SK-N-SH (cell line): ENCODE data around the gene PAPOLB. TPM values are rescaled to one million over a fixed set of nuclear protein-coding genes. Genes with fewer than 3 reads are reported as not detected.
"Not testable (repeated sequence)": the region's sequence is repeated elsewhere in the genome, so short reads cannot be mapped to it uniquely, and the experiment has no call there.

ENCODE experiments used
- CTCF ChIA-PET: fragments of 300-600, 350-600 bp; formaldehyde crosslinking; extraction: SDS; loops from one replicate; lab custom pipeline; 2021; lab: Yijun Ruan, JAX
- POLR2A ChIA-PET: fragments of 350-600 bp; sonication (Branson Sonifier 250); formaldehyde crosslinking; extraction: SDS; loops from one replicate; lab custom pipeline; 2020; ENCODE audit warnings: antibody characterized with exemption, inconsistent platforms; lab: Yijun Ruan, JAX
- DNase-seq: peaks from one replicate; pipeline ENCODE4 v3.0.0; 2012
- H2AFZ ChIP-seq: fragments of 200-600 bp; sonication (generic); 2 replicates; pipeline ENCODE4 v1.8.1; 2016; ENCODE audit warnings: antibody characterized with exemption, mild to moderate bottlenecking, low read depth
- H3F3A ChIP-seq: fragments of 200-600 bp; sonication (generic); replicated peaks from 2 replicates; pipeline ENCODE3; 2016; ENCODE audit warnings: antibody characterized with exemption, mild to moderate bottlenecking; ENCODE audit not compliant: insufficient read depth
- H3K27ac ChIP-seq, 2 experiments: fragments of 200-500 bp in 1 of 2; fragments of 200-600 bp in 1 of 2; sonication (Bioruptor generic) in 1 of 2; sonication (generic), shearing (Covaris generic) in 1 of 2; 2 replicates each; pipeline versions ENCODE4 v1.5.1 to v1.6.1; 2014 to 2016; ENCODE audit warnings: low read depth in 2 of 2, inconsistent platforms in 1 of 2, low read length in 1 of 2, mild to moderate bottlenecking in 1 of 2, mixed read lengths in 1 of 2
- H3K27me3 ChIP-seq: fragments of 200-600 bp; sonication (generic), shearing (Covaris generic); 2 replicates; pipeline ENCODE4 v1.6.1; 2016; ENCODE audit warnings: mixed run types; ENCODE audit not compliant: insufficient read depth
- H3K36me3 ChIP-seq, 2 experiments: fragments of 200-500 bp in 1 of 2; fragments of 200-600 bp in 1 of 2; sonication (Bioruptor generic) in 1 of 2; sonication (generic) in 1 of 2; replicated peaks in 1 of 2; 2 replicates each; pipeline versions ENCODE3 to v1.5.1; 2014 to 2016; ENCODE audit warnings: low read length in 1 of 2, mild to moderate bottlenecking in 1 of 2; ENCODE audit not compliant: insufficient read depth in 2 of 2, control insufficient read depth in 1 of 2
- H3K4me1 ChIP-seq, 2 experiments: fragments of 200-500 bp in 1 of 2; fragments of 200-600 bp in 1 of 2; sonication (Bioruptor generic) in 1 of 2; sonication (generic), shearing (Covaris generic) in 1 of 2; 2 replicates each; pipeline versions ENCODE4 v1.5.1 to v1.6.1; 2014 to 2016; ENCODE audit warnings: low read depth in 1 of 2, low read length in 1 of 2, mixed run types in 1 of 2; ENCODE audit not compliant: insufficient read depth in 2 of 2, control insufficient read depth in 1 of 2
- H3K4me2 ChIP-seq: fragments of 200-600 bp; sonication (generic), shearing (Covaris generic); 2 replicates; pipeline ENCODE4 v1.6.1; 2017; ENCODE audit warnings: mixed run types
- H3K4me3 ChIP-seq, 2 experiments: fragments of 200-500 bp in 1 of 2; fragments of 200-600 bp in 1 of 2; sonication (Bioruptor generic) in 1 of 2; sonication (generic), shearing (Covaris generic) in 1 of 2; 2 replicates each; pipeline versions ENCODE4 v1.5.1 to v1.8.1; 2014 to 2016; ENCODE audit warnings: low read depth in 2 of 2, inconsistent platforms in 1 of 2, low read length in 1 of 2, mild to moderate bottlenecking in 1 of 2, mixed read lengths in 1 of 2, moderate library complexity in 1 of 2
- H3K79me2 ChIP-seq: fragments of 200-600 bp; sonication (generic); 2 replicates; pipeline ENCODE4 v1.8.1; 2017; ENCODE audit warnings: mild to moderate bottlenecking; ENCODE audit not compliant: insufficient read depth
- H3K9ac ChIP-seq: fragments of 200-600 bp; sonication (generic); 2 replicates; pipeline ENCODE4 v1.6.1; 2017; ENCODE audit warnings: mixed run types
- H3K9me2 ChIP-seq: fragments of 200-600 bp; sonication (generic); 2 replicates; pipeline ENCODE4 v1.6.1; 2017; ENCODE audit warnings: mixed run types
- H3K9me3 ChIP-seq: fragments of 200-600 bp; sonication (generic); 2 replicates; pipeline ENCODE4 v1.6.1; 2017; ENCODE audit warnings: mixed run types, mild to moderate bottlenecking, moderate library complexity
- H4K20me1 ChIP-seq: fragments of 200-600 bp; sonication (generic); 2 replicates; pipeline ENCODE4 v1.6.1; 2017; ENCODE audit warnings: mild to moderate bottlenecking, mixed run types; ENCODE audit not compliant: insufficient read depth
- ELF1 ChIP-seq: IDR thresholded peaks from 2 replicates; pipeline ENCODE4 v1.4.0; 2012
- EP300 ChIP-seq, 2 experiments: IDR thresholded peaks; 2 replicates each; pipeline versions ENCODE4 v1.4.0 to v1.6.1; 2012; ENCODE audit warnings: borderline replicate concordance in 1 of 2, low read depth in 1 of 2, low read length in 1 of 2
- EZH2phosphoT487 ChIP-seq: fragments of 200-600 bp; sonication (generic); IDR thresholded peaks from 2 replicates; pipeline ENCODE4 v1.6.1; 2017; ENCODE audit warnings: low read depth, mixed run types, mild to moderate bottlenecking, antibody characterized with exemption, moderate library complexity, borderline replicate concordance
- FOXJ3 ChIP-seq: sonication (generic); formaldehyde crosslinking; IDR thresholded peaks from 2 replicates; pipeline ENCODE4 v1.5.1; 2020; ENCODE audit warnings: mild to moderate bottlenecking, missing genetic modification reagents
- FOXM1 ChIP-seq: IDR thresholded peaks from 2 replicates; pipeline ENCODE4 v1.4.0; 2012; ENCODE audit warnings: low read depth, mild to moderate bottlenecking
- GABPA ChIP-seq: IDR thresholded peaks from 2 replicates; pipeline ENCODE4 v1.4.0; 2012; ENCODE audit warnings: low read depth, mild to moderate bottlenecking
- GATA2 ChIP-seq: sonication (generic); formaldehyde crosslinking; IDR thresholded peaks from 2 replicates; pipeline ENCODE4 v1.5.0; 2020; ENCODE audit warnings: mild to moderate bottlenecking, missing genetic modification reagents
- JUND ChIP-seq: IDR thresholded peaks from 2 replicates; pipeline ENCODE4 v1.4.0; 2012
- MEF2A ChIP-seq: IDR thresholded peaks from 2 replicates; pipeline ENCODE4 v1.4.0; 2012; ENCODE audit warnings: low read depth, borderline replicate concordance
- MXI1 ChIP-seq: IDR thresholded peaks from 2 replicates; pipeline ENCODE4 v1.6.1; 2012; ENCODE audit warnings: mild to moderate bottlenecking, low read depth, low read length, improper control_type of control experiment
- NRF1 ChIP-seq: IDR thresholded peaks from 2 replicates; pipeline ENCODE4 v1.6.1; 2012; ENCODE audit warnings: low read depth, mild to moderate bottlenecking, low read length
- RCOR1 ChIP-seq: fragments of 150-350 bp; IDR thresholded peaks from 2 replicates; pipeline ENCODE4 v1.6.1; 2017; ENCODE audit warnings: antibody characterized with exemption, low read length
- RFX5 ChIP-seq: IDR thresholded peaks from 2 replicates; pipeline ENCODE4 v1.6.1; 2012; ENCODE audit warnings: mild to moderate bottlenecking, improper control_type of control experiment, low read length
- SIN3A ChIP-seq: IDR thresholded peaks from 2 replicates; pipeline ENCODE4 v1.6.1; 2012; ENCODE audit warnings: low read depth, mild to moderate bottlenecking, low read length, moderate library complexity, borderline replicate concordance
- SMC3 ChIP-seq: IDR thresholded peaks from 2 replicates; pipeline ENCODE4 v1.6.1; 2012; ENCODE audit warnings: low read depth, low read length, improper control_type of control experiment
- TAF1 ChIP-seq: IDR thresholded peaks from 2 replicates; pipeline ENCODE4 v1.6.1; 2012; ENCODE audit warnings: low read depth, mild to moderate bottlenecking, low read length, moderate library complexity, borderline replicate concordance
- TCF12 ChIP-seq: IDR thresholded peaks from 2 replicates; pipeline ENCODE4 v1.4.0; 2012
- TEAD4 ChIP-seq: IDR thresholded peaks from 2 replicates; pipeline ENCODE4 v1.4.0; 2012; ENCODE audit warnings: mild to moderate bottlenecking, borderline replicate concordance; ENCODE audit not compliant: insufficient read depth
- YY1 ChIP-seq: IDR thresholded peaks from 2 replicates; pipeline ENCODE4 v1.4.0; 2012; ENCODE audit warnings: low read depth, mild to moderate bottlenecking
- WGBS: methylation state at CpG from one replicate; pipeline ENCODE4 v1.1.6; 2017; ENCODE audit warnings: low lambda C conversion rate; 5-methylcytosine and 5-hydroxymethylcytosine counted together
- polyA plus RNA-seq, 3 experiments: library from polyadenylated mRNA; depleted of rRNA; stranded (reverse); fragments of >200 nt; gene quantifications; 2 replicates each; pipeline ENCODE4 v1.2.3, GENCODE V29; 2012
- TF ChIP-seq, protein P1 (sequence below): fragments of 200-600 bp; sonication (generic); IDR thresholded peaks from 2 replicates; pipeline ENCODE4 v1.6.1; 2017; ENCODE audit warnings: antibody characterized with exemption, mild to moderate bottlenecking, moderate library complexity
- TF ChIP-seq, protein P2 (sequence below): fragments of 150-350 bp; IDR thresholded peaks from 2 replicates; pipeline ENCODE4 v1.6.1; 2016; ENCODE audit warnings: mild to moderate bottlenecking, low read depth, low read length

PAPOLB gene
- polyA plus RNA-seq, 1 of the 3 experiments (the other 2 are of a cell fraction): not detected

DNA sequence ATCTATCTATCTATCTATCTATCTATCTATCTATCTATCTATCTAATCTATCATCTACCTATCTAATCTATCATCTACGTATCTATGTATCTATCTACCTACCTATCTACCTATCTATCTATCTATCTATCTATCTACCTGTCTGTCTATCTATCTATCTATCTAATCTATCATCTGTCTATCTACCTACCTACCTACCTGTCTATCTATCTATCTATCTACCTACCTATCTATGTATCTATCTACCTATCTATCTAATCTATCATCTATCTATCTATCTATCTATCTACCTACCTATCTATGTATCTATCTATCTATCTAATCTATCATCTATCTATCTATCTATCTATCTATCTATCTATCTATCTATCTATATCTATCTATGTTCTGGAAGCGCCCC, 29.7 kb upstream of the PAPOLB start:
- not testable (repeated sequence) for H3K27ac ChIP-seq, H3K9me2 ChIP-seq, H3K79me2 ChIP-seq, H3K4me1 ChIP-seq, H2AFZ ChIP-seq, H3K9me3 ChIP-seq, H3K27me3 ChIP-seq, H3F3A ChIP-seq, H3K4me2 ChIP-seq, H3K9ac ChIP-seq, H4K20me1 ChIP-seq, H3K36me3 ChIP-seq, H3K4me3 ChIP-seq, DNase-seq
- WGBS: 32% methylated on average over 2 of the region's 2 CpGs
- CTCF ChIA-PET: interaction anchor here (0.6 to 2.3 kb wide), 4 partner anchors 8 to 93 kb away, joined by 4 to 16 read pairs (median 6); partner anchors contain the start of gene RADIL
- POLR2A ChIA-PET: interaction anchor here (0.7 kb wide), 1 partner anchor 1438 kb away, joined by 3 read pairs; no protein-coding TSS in a partner anchor

DNA sequence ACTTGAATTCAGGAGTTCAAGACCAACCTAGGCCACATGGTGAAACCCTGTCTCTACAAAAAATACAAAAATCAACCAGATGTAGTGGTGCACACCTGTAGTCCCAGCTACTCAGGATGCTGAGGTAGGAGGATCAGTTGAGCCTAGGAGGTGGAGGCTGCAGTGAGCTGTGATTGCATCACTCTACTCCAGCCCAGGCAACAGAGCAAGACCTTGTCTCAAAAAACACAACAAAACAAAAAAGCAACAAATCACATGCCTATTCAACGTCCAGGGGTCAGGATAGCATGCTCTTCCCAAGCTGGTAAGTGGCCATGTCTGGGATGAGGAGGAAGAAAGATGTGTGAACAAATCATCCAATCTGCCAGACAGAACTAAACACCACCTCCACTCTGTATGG, 27.9 kb upstream of the PAPOLB start:
- no peaks in the 10 kb centered on the region for H4K20me1 ChIP-seq
- no peaks in the 10 kb centered on the region for H3F3A ChIP-seq
- no peak for DNase-seq
- 13% methylated on average over 1 of the region's 1 CpG for WGBS
- H3K9me3 ChIP-seq: no peaks in the 10 kb centered on the region
- CTCF ChIA-PET: interaction anchor here (1.1 to 3.9 kb wide), 4 partner anchors 9 to 60 kb away, joined by 3 to 25 read pairs (median 14); no protein-coding TSS in a partner anchor
- H2AFZ ChIP-seq: no peak overlapping the region
- no peak overlapping the region for H3K4me3 ChIP-seq
- POLR2A ChIA-PET: no interaction called here
- no peak overlapping the region for H3K4me2 ChIP-seq
- H3K9ac ChIP-seq: no peak overlapping the region
- H3K27me3 ChIP-seq: no peaks in the 10 kb centered on the region
- H3K36me3 ChIP-seq: no peaks in the 10 kb centered on the region
- H3K79me2 ChIP-seq: no peaks in the 10 kb centered on the region
- no peaks in the 10 kb centered on the region for H3K4me1 ChIP-seq
- H3K27ac ChIP-seq: no peak overlapping the region
- no peaks in the 10 kb centered on the region for H3K9me2 ChIP-seq
- TF ChIP-seq FOXJ3 (no peak), TAF1 (no peak), ELF1 (no peak), GATA2 (CRISPR knock-in tag) (no peak)
- TF ChIP-seq, protein P1, sequence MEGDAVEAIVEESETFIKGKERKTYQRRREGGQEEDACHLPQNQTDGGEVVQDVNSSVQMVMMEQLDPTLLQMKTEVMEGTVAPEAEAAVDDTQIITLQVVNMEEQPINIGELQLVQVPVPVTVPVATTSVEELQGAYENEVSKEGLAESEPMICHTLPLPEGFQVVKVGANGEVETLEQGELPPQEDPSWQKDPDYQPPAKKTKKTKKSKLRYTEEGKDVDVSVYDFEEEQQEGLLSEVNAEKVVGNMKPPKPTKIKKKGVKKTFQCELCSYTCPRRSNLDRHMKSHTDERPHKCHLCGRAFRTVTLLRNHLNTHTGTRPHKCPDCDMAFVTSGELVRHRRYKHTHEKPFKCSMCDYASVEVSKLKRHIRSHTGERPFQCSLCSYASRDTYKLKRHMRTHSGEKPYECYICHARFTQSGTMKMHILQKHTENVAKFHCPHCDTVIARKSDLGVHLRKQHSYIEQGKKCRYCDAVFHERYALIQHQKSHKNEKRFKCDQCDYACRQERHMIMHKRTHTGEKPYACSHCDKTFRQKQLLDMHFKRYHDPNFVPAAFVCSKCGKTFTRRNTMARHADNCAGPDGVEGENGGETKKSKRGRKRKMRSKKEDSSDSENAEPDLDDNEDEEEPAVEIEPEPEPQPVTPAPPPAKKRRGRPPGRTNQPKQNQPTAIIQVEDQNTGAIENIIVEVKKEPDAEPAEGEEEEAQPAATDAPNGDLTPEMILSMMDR: no peak

DNA sequence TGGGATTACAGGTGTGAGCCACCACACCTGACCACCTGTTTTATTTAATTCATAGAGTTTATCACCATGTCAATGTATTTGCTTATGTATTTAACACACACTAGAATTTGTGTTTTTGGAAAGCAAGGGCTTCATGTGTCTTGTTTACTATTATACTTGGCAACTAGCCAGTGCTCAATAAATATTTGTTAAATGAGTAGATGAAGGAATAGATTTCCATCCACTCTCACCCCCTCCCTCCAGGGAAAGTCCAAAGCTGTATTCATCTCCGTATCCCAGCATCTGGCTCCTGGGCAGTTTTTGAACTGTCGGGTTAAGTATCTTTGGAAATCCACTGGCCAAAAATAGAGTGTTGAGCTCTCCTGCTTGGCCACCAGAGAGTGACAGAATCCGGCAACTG, 26.3 kb upstream of the PAPOLB start:
- ChIA-PET POLR2A (no interaction called here), CTCF (interaction anchor here (1.1 to 3.9 kb wide), 7 partner anchors 22 to 212 kb away, joined by 3 to 25 read pairs (median 5); no protein-coding TSS in a partner anchor)
- H2AFZ ChIP-seq: no peak overlapping the region
- WGBS: 50% methylated on average over 3 of the region's 3 CpGs
- no peaks in the 10 kb centered on the region for H3K4me1 ChIP-seq
- H3F3A ChIP-seq: no peaks in the 10 kb centered on the region
- no peak overlapping the region for H3K27ac ChIP-seq
- no peaks in the 10 kb centered on the region for H3K27me3 ChIP-seq
- no peaks in the 10 kb centered on the region for H3K79me2 ChIP-seq
- no peak for DNase-seq
- no peak overlapping the region for H3K4me3 ChIP-seq
- no peaks in the 10 kb centered on the region for H4K20me1 ChIP-seq
- H3K36me3 ChIP-seq: no peaks in the 10 kb centered on the region
- no peak overlapping the region for H3K9ac ChIP-seq
- no peak overlapping the region for H3K4me2 ChIP-seq
- H3K9me2 ChIP-seq: no peaks in the 10 kb centered on the region
- H3K9me3 ChIP-seq: no peaks in the 10 kb centered on the region
- TF ChIP-seq EZH2phosphoT487 (no peak), YY1 (no peak), ELF1 (no peak), GABPA (no peak), TCF12 (no peak), SIN3A (no peak), MEF2A (no peak), JUND (no peak), RCOR1 (no peak), FOXM1 (no peak), TEAD4 (no peak), MXI1 (no peak), NRF1 (no peak), SMC3 (no peak), RFX5 (no peak), EP300 (IDR thresholded peaks at IDR 0.05; ENCODE audit: borderline replicate concordance in 1 of 2, low read depth in 1 of 2, low read length in 1 of 2) (no peak), GATA2 (CRISPR knock-in tag) (no peak)
- TF ChIP-seq, protein P2, sequence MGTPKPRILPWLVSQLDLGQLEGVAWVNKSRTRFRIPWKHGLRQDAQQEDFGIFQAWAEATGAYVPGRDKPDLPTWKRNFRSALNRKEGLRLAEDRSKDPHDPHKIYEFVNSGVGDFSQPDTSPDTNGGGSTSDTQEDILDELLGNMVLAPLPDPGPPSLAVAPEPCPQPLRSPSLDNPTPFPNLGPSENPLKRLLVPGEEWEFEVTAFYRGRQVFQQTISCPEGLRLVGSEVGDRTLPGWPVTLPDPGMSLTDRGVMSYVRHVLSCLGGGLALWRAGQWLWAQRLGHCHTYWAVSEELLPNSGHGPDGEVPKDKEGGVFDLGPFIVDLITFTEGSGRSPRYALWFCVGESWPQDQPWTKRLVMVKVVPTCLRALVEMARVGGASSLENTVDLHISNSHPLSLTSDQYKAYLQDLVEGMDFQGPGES: no peak
